HEK293T (cell line): ENCODE results near the gene PITX1.
"Not testable (repeated sequence)": the region's sequence is repeated elsewhere in the genome, so short reads cannot be mapped to it uniquely, and the experiment has no call there.

ENCODE experiments used
- CTCF ChIA-PET: fragments of 350-600 bp; formaldehyde crosslinking; extraction: SDS; loops from one replicate; lab custom pipeline; 2021; ENCODE audit warnings: antibody characterized with exemption, inconsistent platforms; lab: Yijun Ruan, JAX
- POLR2A ChIA-PET: fragments of 350-600 bp; formaldehyde crosslinking; extraction: SDS; loops from one replicate; lab custom pipeline; 2020; ENCODE audit warnings: antibody characterized with exemption, inconsistent platforms; lab: Yijun Ruan, JAX
- DNase-seq: peaks from one replicate; pipeline ENCODE4 v3.0.0; 2012; ENCODE audit warnings: mixed read lengths; ENCODE audit errors: extremely low spot score
- ARNT ChIP-seq: fragments of 450-650 bp; IDR thresholded peaks from 2 replicates; pipeline ENCODE4 v1.6.1; 2017; ENCODE audit warnings: mild to moderate bottlenecking
- BHLHE40 ChIP-seq: fragments of 450-650 bp; IDR thresholded peaks from 2 replicates; pipeline ENCODE4 v1.6.1; 2016; ENCODE audit warnings: mild to moderate bottlenecking, moderate library complexity, borderline replicate concordance
- CTBP1 ChIP-seq: fragments of 450-650 bp; IDR thresholded peaks from 2 replicates; pipeline ENCODE4 v1.6.1; 2016; ENCODE audit warnings: borderline replicate concordance
- ELF4 ChIP-seq: fragments of 450-650 bp; IDR thresholded peaks from 2 replicates; pipeline ENCODE4 v1.6.1; 2017; ENCODE audit warnings: antibody characterized with exemption
- FOXA1 ChIP-seq: fragments of 450-650 bp; IDR thresholded peaks from 2 replicates; pipeline ENCODE4 v1.6.1; 2016; ENCODE audit warnings: mild to moderate bottlenecking
- FOXK2 ChIP-seq: fragments of 450-650 bp; IDR thresholded peaks from 2 replicates; pipeline ENCODE4 v1.6.1; 2016; ENCODE audit warnings: mild to moderate bottlenecking
- FOXM1 ChIP-seq: fragments of 450-650 bp; IDR thresholded peaks from 2 replicates; pipeline ENCODE4 v1.6.1; 2017; ENCODE audit warnings: mild to moderate bottlenecking, borderline replicate concordance
- HDGF ChIP-seq: fragments of 450-650 bp; IDR thresholded peaks from 2 replicates; pipeline ENCODE4 v1.6.1; 2017; ENCODE audit warnings: antibody characterized with exemption, borderline replicate concordance
- L3MBTL2 ChIP-seq: fragments of 450-650 bp; conservative IDR thresholded peaks from 2 replicates; pipeline ENCODE4 v1.6.1; 2016; ENCODE audit warnings: mild to moderate bottlenecking
- LEF1 ChIP-seq: fragments of 450-650 bp; IDR thresholded peaks from 2 replicates; pipeline ENCODE4 v1.6.1; 2017; ENCODE audit warnings: mild to moderate bottlenecking, borderline replicate concordance
- NFRKB ChIP-seq: fragments of 450-650 bp; IDR thresholded peaks from 2 replicates; pipeline ENCODE4 v1.6.1; 2016; ENCODE audit warnings: mild to moderate bottlenecking, moderate library complexity
- PKNOX1 ChIP-seq: fragments of 450-650 bp; IDR thresholded peaks from 2 replicates; pipeline ENCODE4 v1.6.1; 2016
- SP1 ChIP-seq: fragments of 450-650 bp; IDR thresholded peaks from 2 replicates; pipeline ENCODE4 v1.6.1; 2017
- SUZ12 ChIP-seq: fragments of 450-650 bp; IDR thresholded peaks from 2 replicates; pipeline ENCODE4 v1.6.1; 2016; ENCODE audit warnings: mild to moderate bottlenecking
- TARDBP ChIP-seq: fragments of 450-650 bp; IDR thresholded peaks from 2 replicates; pipeline ENCODE4 v1.6.1; 2016
- ZNF384 ChIP-seq: fragments of 450-650 bp; IDR thresholded peaks from 2 replicates; pipeline ENCODE4 v1.6.1; 2016

PITX1 gene

GRCh38 chr5:135005076-135005475 is 29.0 kb downstream of the PITX1 start:
- TF ChIP-seq ARNT (no peak), SP1 (no peak), BHLHE40 (no peak), ELF4 (no peak), FOXK2 (no peak), PKNOX1 (no peak), FOXM1 (no peak), CTBP1 (no peak), ZNF384 (no peak), FOXA1 (no peak), HDGF (no peak), SUZ12 (no peak), L3MBTL2 (no peak), NFRKB (no peak), TARDBP (no peak), LEF1 (no peak)
- ChIA-PET POLR2A (no interaction called here), CTCF (no interaction called here)
- DNase-seq, result peak; percentile 2

- TF ChIP-seq LEF1 (no peak), L3MBTL2 (no peak), SUZ12 (no peak), ELF4 (no peak), FOXA1 (no peak), BHLHE40 (no peak), HDGF (no peak), FOXK2 (no peak), TARDBP (no peak), ZNF384 (no peak), ARNT (no peak), SP1 (no peak), FOXM1 (no peak)
- no peak for DNase-seq
- ChIA-PET CTCF (no interaction called here), POLR2A (no interaction called here)
Observed at GRCh38 chr5:135004376-135004775, 29.7 kb downstream of the PITX1 start.

- DNase-seq, POLR2A ChIA-PET, CTCF ChIA-PET: not testable (repeated sequence)
Observed at GRCh38 chr5:134998068-134998467, 36.0 kb downstream of the PITX1 start.

- POLR2A ChIA-PET, result no interaction called here
- DNase-seq, result peak; percentile 3
- TF ChIP-seq NFRKB (no peak), FOXM1 (no peak), SUZ12 (no peak), ZNF384 (no peak), FOXK2 (no peak), ELF4 (no peak), SP1 (no peak), FOXA1 (no peak), L3MBTL2 (no peak), LEF1 (no peak), ARNT (no peak), CTBP1 (no peak), PKNOX1 (no peak), BHLHE40 (no peak), TARDBP (no peak), HDGF (no peak)
- CTCF ChIA-PET, result no interaction called here
Observed at GRCh38 chr5:134997015-134997414, 37.0 kb downstream of the PITX1 start.

GRCh38 chr5:134995850-134996402 is 38.1 kb downstream of the PITX1 start:
- DNase-seq, result peak; percentile 2
- ChIA-PET CTCF (interaction anchor here (1.0 kb wide), 1 partner anchor 9 kb away, joined by 3 read pairs; no protein-coding TSS in a partner anchor), POLR2A (no interaction called here)
- no peak for TF ChIP-seq SUZ12
- TF ChIP-seq HDGF, result no peak
- no peak for TF ChIP-seq FOXM1
- no peak for TF ChIP-seq FOXA1
- no peak for TF ChIP-seq NFRKB
- TF ChIP-seq FOXK2, result no peak

GRCh38 chr5:134994560-134995156 is 39.4 kb downstream of the PITX1 start:
- POLR2A ChIA-PET, result no interaction called here
- DNase-seq, result peak; percentile 3
- no peak for TF ChIP-seq LEF1
- no peak for TF ChIP-seq BHLHE40
- TF ChIP-seq ARNT, result no peak
- TF ChIP-seq ELF4, result no peak
- no peak for TF ChIP-seq NFRKB
- no peak for TF ChIP-seq SP1
- no peak for TF ChIP-seq L3MBTL2
- no peak for TF ChIP-seq SUZ12
- TF ChIP-seq PKNOX1, result no peak
- TF ChIP-seq FOXA1, result no peak
- TF ChIP-seq ZNF384, result no peak
- no peak for TF ChIP-seq TARDBP
- TF ChIP-seq FOXM1, result no peak
- TF ChIP-seq HDGF, result no peak
- TF ChIP-seq FOXK2, result no peak
- no peak for TF ChIP-seq CTBP1
- CTCF ChIA-PET, result no interaction called here
